HL-60 (cell line): ENCODE results near the gene KLK6.

ENCODE experiments used
- DNase-seq, 2 experiments: peaks; one replicate each; pipeline ENCODE4 v3.0.0-alpha.2; 2010 to 2020; ENCODE audit warnings: low read depth in 1 of 2, low spot score in 1 of 2
- H3K27ac ChIP-seq: fragments of 250-450 bp; sonication (Bioruptor Pico); replicated peaks from 2 replicates; pipeline ENCODE4 v1.5.1; 2020; ENCODE audit warnings: mild to moderate bottlenecking, moderate library complexity
- H3K27me3 ChIP-seq: fragments of 250-450 bp; sonication (Bioruptor Pico); 2 replicates; pipeline ENCODE4 v1.5.1; 2021; ENCODE audit warnings: mild to moderate bottlenecking, moderate library complexity; ENCODE audit not compliant: insufficient read depth, poor library complexity, severe bottlenecking
- H3K4me3 ChIP-seq: replicated peaks from 2 replicates; pipeline ENCODE4 v1.5.1; 2011; ENCODE audit warnings: mild to moderate bottlenecking, control low read depth, low read length; ENCODE audit not compliant: insufficient read depth
- GABPA ChIP-seq: IDR thresholded peaks from 2 replicates; pipeline ENCODE4 v1.6.1; 2012; ENCODE audit warnings: low read depth
- POLR2AphosphoS5 ChIP-seq: IDR thresholded peaks from 2 replicates; pipeline ENCODE4 v1.6.1; 2012; ENCODE audit warnings: low read depth
- SPI1 ChIP-seq: IDR thresholded peaks from 2 replicates; pipeline ENCODE4 v1.6.1; 2012; ENCODE audit warnings: low read depth, mild to moderate bottlenecking, borderline replicate concordance
- TF ChIP-seq, protein P1 (sequence below): IDR thresholded peaks from one replicate; pipeline ENCODE4 v1.5.1; 2011; ENCODE audit warnings: low read length, control low read depth, inconsistent platforms; ENCODE audit not compliant: insufficient read depth
- TF ChIP-seq, protein P2 (sequence below): IDR thresholded peaks from 2 replicates; pipeline ENCODE4 v1.6.1; 2012; ENCODE audit warnings: low read depth; ENCODE audit not compliant: insufficient replicate concordance

KLK6 gene

DNA sequence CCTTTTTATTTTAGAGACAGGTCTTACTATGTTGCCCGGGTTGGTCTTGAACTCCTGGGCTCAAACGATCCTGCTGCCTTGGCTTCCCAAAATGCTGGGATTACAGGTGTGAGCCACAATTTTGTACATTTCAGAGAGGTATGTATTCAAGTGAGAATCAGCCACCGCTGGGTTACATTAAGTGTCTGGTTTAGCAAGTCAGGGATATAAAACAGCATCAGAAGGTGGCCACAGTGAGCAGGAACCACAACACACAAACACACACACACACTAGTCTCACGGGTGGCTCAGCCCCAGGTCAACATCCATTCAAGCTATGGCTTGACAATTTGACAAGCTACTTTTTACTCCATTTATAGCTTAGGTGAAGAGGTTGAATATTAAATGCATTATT lies 36.7 kb downstream of the KLK6 start:
- Histone ChIP-seq H3K4me3 (no peak overlapping the region), H3K27ac (no peak overlapping the region), H3K27me3 (no peaks in the 10 kb centered on the region)
- DNase-seq, result no peak
- TF ChIP-seq POLR2AphosphoS5, result no peak

GRCh38 chr19:50932018-50932689 lies 37.2 kb downstream of the KLK6 start:
- H3K27ac ChIP-seq, result no peak overlapping the region
- TF ChIP-seq GABPA (no peak), POLR2AphosphoS5 (no peak), SPI1 (no peak)
- TF ChIP-seq, protein P1, sequence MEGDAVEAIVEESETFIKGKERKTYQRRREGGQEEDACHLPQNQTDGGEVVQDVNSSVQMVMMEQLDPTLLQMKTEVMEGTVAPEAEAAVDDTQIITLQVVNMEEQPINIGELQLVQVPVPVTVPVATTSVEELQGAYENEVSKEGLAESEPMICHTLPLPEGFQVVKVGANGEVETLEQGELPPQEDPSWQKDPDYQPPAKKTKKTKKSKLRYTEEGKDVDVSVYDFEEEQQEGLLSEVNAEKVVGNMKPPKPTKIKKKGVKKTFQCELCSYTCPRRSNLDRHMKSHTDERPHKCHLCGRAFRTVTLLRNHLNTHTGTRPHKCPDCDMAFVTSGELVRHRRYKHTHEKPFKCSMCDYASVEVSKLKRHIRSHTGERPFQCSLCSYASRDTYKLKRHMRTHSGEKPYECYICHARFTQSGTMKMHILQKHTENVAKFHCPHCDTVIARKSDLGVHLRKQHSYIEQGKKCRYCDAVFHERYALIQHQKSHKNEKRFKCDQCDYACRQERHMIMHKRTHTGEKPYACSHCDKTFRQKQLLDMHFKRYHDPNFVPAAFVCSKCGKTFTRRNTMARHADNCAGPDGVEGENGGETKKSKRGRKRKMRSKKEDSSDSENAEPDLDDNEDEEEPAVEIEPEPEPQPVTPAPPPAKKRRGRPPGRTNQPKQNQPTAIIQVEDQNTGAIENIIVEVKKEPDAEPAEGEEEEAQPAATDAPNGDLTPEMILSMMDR, result no peak
- H3K4me3 ChIP-seq, result no peak overlapping the region
- no peaks in the 10 kb centered on the region for H3K27me3 ChIP-seq
- no peak for DNase-seq

DNA sequence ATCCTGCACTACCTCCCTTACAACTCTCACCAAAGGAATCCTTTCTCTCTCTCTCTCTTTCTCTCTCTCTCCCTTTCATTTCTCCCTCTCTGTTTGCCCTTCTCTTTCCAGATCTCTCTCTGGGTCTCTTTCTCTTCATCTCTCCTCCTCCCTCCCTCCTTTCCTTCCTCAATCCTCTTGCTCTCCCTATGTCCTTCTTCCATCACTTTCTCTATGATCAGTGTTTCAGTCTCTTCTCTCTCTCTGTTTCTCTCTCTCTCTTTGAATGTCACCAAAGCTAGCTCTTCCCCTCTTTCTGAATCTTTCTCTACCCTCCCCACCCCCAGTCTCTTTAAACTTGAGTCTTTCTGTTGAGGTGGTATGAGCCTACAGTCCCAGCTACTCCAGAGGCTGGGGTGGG lies 38.4 kb downstream of the KLK6 start:
- Histone ChIP-seq H3K4me3 (no peak overlapping the region), H3K27me3 (no peaks in the 10 kb centered on the region), H3K27ac (no peak overlapping the region)
- TF ChIP-seq, protein P2, sequence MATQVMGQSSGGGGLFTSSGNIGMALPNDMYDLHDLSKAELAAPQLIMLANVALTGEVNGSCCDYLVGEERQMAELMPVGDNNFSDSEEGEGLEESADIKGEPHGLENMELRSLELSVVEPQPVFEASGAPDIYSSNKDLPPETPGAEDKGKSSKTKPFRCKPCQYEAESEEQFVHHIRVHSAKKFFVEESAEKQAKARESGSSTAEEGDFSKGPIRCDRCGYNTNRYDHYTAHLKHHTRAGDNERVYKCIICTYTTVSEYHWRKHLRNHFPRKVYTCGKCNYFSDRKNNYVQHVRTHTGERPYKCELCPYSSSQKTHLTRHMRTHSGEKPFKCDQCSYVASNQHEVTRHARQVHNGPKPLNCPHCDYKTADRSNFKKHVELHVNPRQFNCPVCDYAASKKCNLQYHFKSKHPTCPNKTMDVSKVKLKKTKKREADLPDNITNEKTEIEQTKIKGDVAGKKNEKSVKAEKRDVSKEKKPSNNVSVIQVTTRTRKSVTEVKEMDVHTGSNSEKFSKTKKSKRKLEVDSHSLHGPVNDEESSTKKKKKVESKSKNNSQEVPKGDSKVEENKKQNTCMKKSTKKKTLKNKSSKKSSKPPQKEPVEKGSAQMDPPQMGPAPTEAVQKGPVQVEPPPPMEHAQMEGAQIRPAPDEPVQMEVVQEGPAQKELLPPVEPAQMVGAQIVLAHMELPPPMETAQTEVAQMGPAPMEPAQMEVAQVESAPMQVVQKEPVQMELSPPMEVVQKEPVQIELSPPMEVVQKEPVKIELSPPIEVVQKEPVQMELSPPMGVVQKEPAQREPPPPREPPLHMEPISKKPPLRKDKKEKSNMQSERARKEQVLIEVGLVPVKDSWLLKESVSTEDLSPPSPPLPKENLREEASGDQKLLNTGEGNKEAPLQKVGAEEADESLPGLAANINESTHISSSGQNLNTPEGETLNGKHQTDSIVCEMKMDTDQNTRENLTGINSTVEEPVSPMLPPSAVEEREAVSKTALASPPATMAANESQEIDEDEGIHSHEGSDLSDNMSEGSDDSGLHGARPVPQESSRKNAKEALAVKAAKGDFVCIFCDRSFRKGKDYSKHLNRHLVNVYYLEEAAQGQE, result no peak
- TF ChIP-seq, protein P1, result no peak
- TF ChIP-seq POLR2AphosphoS5, result no peak
- TF ChIP-seq GABPA, result no peak
- TF ChIP-seq SPI1, result no peak
- DNase-seq, result no peak

- TF ChIP-seq, protein P1, result no peak
- TF ChIP-seq SPI1, result no peak
- no peak for TF ChIP-seq POLR2AphosphoS5
- TF ChIP-seq, protein P2, result no peak
- H3K4me3 ChIP-seq, result no peak overlapping the region
- H3K27ac ChIP-seq, result no peak overlapping the region
- no peaks in the 10 kb centered on the region for H3K27me3 ChIP-seq
- DNase-seq, result no peak
Observed at GRCh38 chr19:50928831-50929230, 40.6 kb downstream of the KLK6 start.
